HepG2 (cell line): ENCODE data around the gene KLHDC2. TPM values are rescaled to one million over a fixed set of nuclear protein-coding genes. Genes with fewer than 3 reads are reported as not detected.

Source experiments
- CEBPG ChIP-seq: IDR thresholded peaks from 2 replicates; pipeline ENCODE4 v1.6.1; 2016
- CENPBD1 ChIP-seq: sonication (generic); formaldehyde crosslinking; IDR thresholded peaks from 2 replicates; pipeline ENCODE4 v1.8.0; 2022; ENCODE audit warnings: missing genetic modification reagents, low read depth, mild to moderate bottlenecking, borderline replicate concordance
- FOXO4 ChIP-seq: sonication (generic); formaldehyde crosslinking; conservative IDR thresholded peaks from 2 replicates; pipeline ENCODE4 v1.8.1; 2023; ENCODE audit warnings: missing genetic modification reagents
- GATAD1 ChIP-seq: IDR thresholded peaks from 2 replicates; pipeline ENCODE4 v1.6.1; 2016; ENCODE audit warnings: missing genetic modification reagents, missing compliant biosample characterization
- GFI1 ChIP-seq: sonication (generic); formaldehyde crosslinking; IDR thresholded peaks from 2 replicates; pipeline ENCODE4 v1.5.0; 2020; ENCODE audit warnings: missing genetic modification reagents, mild to moderate bottlenecking, borderline replicate concordance
- HIC2 ChIP-seq: sonication (generic); formaldehyde crosslinking; IDR thresholded peaks from 2 replicates; pipeline ENCODE4 v1.9.0; 2022; ENCODE audit warnings: low read depth, missing genetic modification reagents
- KMT2A ChIP-seq: sonication (generic); formaldehyde crosslinking; IDR thresholded peaks from 2 replicates; pipeline ENCODE4 v1.4.0; 2020; ENCODE audit warnings: missing genetic modification reagents
- MEIS2 ChIP-seq: sonication (generic); formaldehyde crosslinking; IDR thresholded peaks from 2 replicates; pipeline ENCODE4 v1.9.0; 2021; ENCODE audit warnings: mild to moderate bottlenecking, missing genetic modification reagents
- MIXL1 ChIP-seq: IDR thresholded peaks from 2 replicates; pipeline ENCODE4 v1.6.1; 2016
- NFIC ChIP-seq: IDR thresholded peaks from 2 replicates; pipeline ENCODE4 v1.6.1; 2012; ENCODE audit warnings: mild to moderate bottlenecking, low read length, inconsistent platforms
- NFYC ChIP-seq: IDR thresholded peaks from 2 replicates; pipeline ENCODE4 v1.6.1; 2016; ENCODE audit warnings: missing genetic modification reagents, missing compliant biosample characterization
- NR2F2 ChIP-seq: IDR thresholded peaks from 2 replicates; pipeline ENCODE4 v1.6.1; 2012; ENCODE audit warnings: low read depth, inconsistent platforms, borderline replicate concordance
- RBM22 ChIP-seq: fragments of 200-400 bp; formaldehyde crosslinking; optimal IDR thresholded peaks from 2 replicates; pipeline ENCODE3; 2017; ENCODE audit warnings: mild to moderate bottlenecking, low read length, moderate library complexity
- SMC3 ChIP-seq: IDR thresholded peaks from 2 replicates; pipeline ENCODE4 v1.6.1; 2011; ENCODE audit warnings: low read length, improper control_type of control experiment
- SNAI1 ChIP-seq: sonication (generic); formaldehyde crosslinking; IDR thresholded peaks from 2 replicates; pipeline ENCODE4 v1.5.0; 2020; ENCODE audit warnings: mild to moderate bottlenecking, missing genetic modification reagents, borderline replicate concordance
- SRY ChIP-seq: sonication (generic); formaldehyde crosslinking; IDR thresholded peaks from 2 replicates; pipeline ENCODE4 v1.8.0; 2022; ENCODE audit warnings: mild to moderate bottlenecking, missing genetic modification reagents
- ZBTB33 ChIP-seq: sonication (generic); formaldehyde crosslinking; IDR thresholded peaks from 2 replicates; pipeline ENCODE4 v1.4.0; 2020; ENCODE audit warnings: missing genetic modification reagents
- ZHX1 ChIP-seq: sonication (generic); formaldehyde crosslinking; IDR thresholded peaks from 2 replicates; pipeline ENCODE4 v1.8.1; 2022; ENCODE audit warnings: low read depth, mild to moderate bottlenecking, missing genetic modification reagents
- ZMYM2 ChIP-seq: sonication (generic); formaldehyde crosslinking; IDR thresholded peaks from 2 replicates; pipeline ENCODE4 v1.8.0; 2022; ENCODE audit warnings: mild to moderate bottlenecking, missing genetic modification reagents
- ZNF451 ChIP-seq: sonication (generic); formaldehyde crosslinking; IDR thresholded peaks from 2 replicates; pipeline ENCODE4 v1.5.0; 2020; ENCODE audit warnings: mild to moderate bottlenecking, missing genetic modification reagents
- ZNF546 ChIP-seq: sonication (generic); formaldehyde crosslinking; conservative IDR thresholded peaks from 2 replicates; pipeline ENCODE4 v1.8.1; 2023; ENCODE audit warnings: mild to moderate bottlenecking, missing genetic modification reagents
- ZNF740 ChIP-seq: sonication (generic); formaldehyde crosslinking; IDR thresholded peaks from 2 replicates; pipeline ENCODE4 v1.4.0; 2020; ENCODE audit warnings: missing genetic modification reagents
- polyA plus RNA-seq, 8 experiments: library from polyadenylated mRNA; depleted of rRNA in 3 of 8; stranded (reverse) in 7 of 8; unstranded in 1 of 8; fragments of >200 nt; fragmentation: Illumina TruSeq in 4 of 8; extraction: Trizol in 4 of 8; gene quantifications; 2 replicates each; pipeline versions ENCODE4 v1.2.1 to v1.2.3, GENCODE V29; 2011 to 2016; ENCODE audit warnings: low read depth in 4 of 8, missing spikeins in 1 of 8, mixed read lengths in 1 of 8; ENCODE audit not compliant: insufficient read depth in 1 of 8
- total RNA-seq, 5 experiments: library from RNA; depleted of rRNA; stranded (reverse); fragments of >200 nt; fragmentation: Illumina TruSeq; extraction: Trizol; gene quantifications; 2 replicates each; pipeline ENCODE4 v1.2.3, GENCODE V29; 2016; ENCODE audit warnings: low read depth in 1 of 5

Gene KLHDC2
- total and polyA plus RNA-seq, 2 of the 13 experiments (the other 11 are each of a cell fraction or from before 2014, with no cell fraction given), result 95.5 to 170 TPM

- TF ChIP-seq ZHX1 (CRISPR knock-in tag) (no peak), NFYC (CRISPR knock-in tag) (no peak), ZNF740 (CRISPR knock-in tag) (0 out of 2 replicates have a peak, but pooled peaks have one; percentile 26), NFIC (no peak), RBM22 (no peak), MEIS2 (CRISPR knock-in tag) (peak; percentile 67; the same call in 1 of the 2 replicates), ZNF546 (no peak), GATAD1 (CRISPR knock-in tag) (peak; percentile 82), SMC3 (no peak; the same call in 1 of the 2 replicates), ZBTB33 (no peak), ZNF451 (CRISPR knock-in tag) (no peak), HIC2 (CRISPR knock-in tag) (no peak; the same call in 1 of the 2 replicates), SRY (CRISPR knock-in tag) (peak; percentile 13; the same call in 1 of the 2 replicates), GFI1 (0 out of 2 replicates have a peak, but pooled peaks have one; percentile 38), NR2F2 (0 out of 2 replicates have a peak, but pooled peaks have one; percentile 14), CEBPG (CRISPR knock-in tag) (no peak), CENPBD1 (peak; percentile 39; the same call in 1 of the 2 replicates), ZMYM2 (CRISPR knock-in tag) (no peak), SNAI1 (CRISPR knock-in tag) (peak; percentile 14; the same call in 1 of the 2 replicates), MIXL1 (CRISPR knock-in tag) (no peak), KMT2A (CRISPR knock-in tag) (peak; percentile 65; the same call in 1 of the 2 replicates), FOXO4 (CRISPR knock-in tag) (0 out of 2 replicates have a peak, but pooled peaks have one; percentile 13)
Measured at GRCh38 chr14:49767571-49768300, at the start of gene KLHDC2 (continued).
